CD14-positive monocyte (primary cell): ENCODE measurements around the gene CLDN22. TPM values are rescaled to one million over a fixed set of nuclear protein-coding genes. Genes with fewer than 3 reads are reported as not detected.

Source experiments
- DNase-seq, 3 donors: peaks; one replicate each; pipeline ENCODE4 v3.0.0-alpha.2; 2011 to 2022
- H2AFZ ChIP-seq: 2 replicates; pipeline ENCODE4 v1.6.0; 2012; ENCODE audit warnings: mild to moderate bottlenecking, low read depth, low read length, inconsistent platforms; ENCODE audit not compliant: insufficient read depth, poor library complexity, severe bottlenecking
- H3K27ac ChIP-seq, 2 donors: 1 replicate in 1 of 2; 2 replicates in 1 of 2; pipeline ENCODE4 v1.5.1; 2012 to 2013; ENCODE audit warnings: low read length in 2 of 2, control low read depth in 1 of 2, inconsistent platforms in 1 of 2, low read depth in 1 of 2, mild to moderate bottlenecking in 1 of 2
- H3K27me3 ChIP-seq, 2 donors: one replicate each; pipeline versions ENCODE4 v1.6.0 to v1.6.1; 2011 to 2013; ENCODE audit warnings: low read length in 2 of 2; ENCODE audit not compliant: control insufficient read depth in 2 of 2, insufficient read depth in 2 of 2
- H3K36me3 ChIP-seq, 2 donors: replicated peaks in 1 of 2; 1 replicate in 1 of 2; 2 replicates in 1 of 2; pipeline versions ENCODE4 v1.5.1 to v1.6.1; 2012 to 2013; ENCODE audit warnings: low read length in 2 of 2, control low read depth in 1 of 2, inconsistent platforms in 1 of 2, mild to moderate bottlenecking in 1 of 2; ENCODE audit not compliant: insufficient read depth in 2 of 2, control insufficient read depth in 1 of 2
- H3K4me1 ChIP-seq, 2 donors: 1 replicate in 1 of 2; 2 replicates in 1 of 2; pipeline versions ENCODE4 v1.5.1 to v1.6.1; 2012 to 2013; ENCODE audit warnings: low read length in 2 of 2, control low read depth in 1 of 2, inconsistent platforms in 1 of 2, mild to moderate bottlenecking in 1 of 2, moderate library complexity in 1 of 2; ENCODE audit not compliant: insufficient read depth in 2 of 2, control insufficient read depth in 1 of 2
- H3K4me2 ChIP-seq: replicated peaks from 2 replicates; pipeline ENCODE3; 2012; ENCODE audit warnings: low read length, moderate library complexity, mild to moderate bottlenecking; ENCODE audit not compliant: poor library complexity, severe bottlenecking; ENCODE audit errors: extremely low read depth
- H3K4me3 ChIP-seq, 3 experiments: fragments of 200-600 bp in 1 of 3; sonication (generic) in 1 of 3; replicated peaks in 1 of 3; 1 replicate in 2 of 3; 2 replicates in 1 of 3; pipeline ENCODE4 v1.5.1; 2011 to 2013; ENCODE audit warnings: low read length in 3 of 3, mild to moderate bottlenecking in 3 of 3, control low read depth in 2 of 3, low read depth in 2 of 3, inconsistent platforms in 1 of 3, moderate library complexity in 1 of 3
- H3K79me2 ChIP-seq: 2 replicates; pipeline ENCODE4 v1.6.0; 2012; ENCODE audit warnings: mild to moderate bottlenecking, control low read depth, inconsistent platforms, low read length, moderate library complexity; ENCODE audit not compliant: insufficient read depth
- H3K9ac ChIP-seq: 2 replicates; pipeline ENCODE4 v1.6.0; 2017; ENCODE audit warnings: low read length, mild to moderate bottlenecking; ENCODE audit not compliant: insufficient read depth, poor library complexity, severe bottlenecking
- H3K9me3 ChIP-seq, 2 donors: replicated peaks in 1 of 2; 1 replicate in 1 of 2; 2 replicates in 1 of 2; pipeline versions ENCODE4 v1.5.1 to v1.6.1; 2012 to 2013; ENCODE audit warnings: low read length in 2 of 2, control low read depth in 1 of 2; ENCODE audit not compliant: control insufficient read depth in 1 of 2, insufficient read depth in 1 of 2
- H4K20me1 ChIP-seq: 2 replicates; pipeline ENCODE4 v1.6.0; 2012; ENCODE audit warnings: mild to moderate bottlenecking, low read length, control low read depth, moderate library complexity; ENCODE audit not compliant: insufficient read depth
- H3K27ac Mint-ChIP-seq, 7 donors: one replicate each; pipeline ENCODE4 v1.8.0; 2020; ENCODE audit warnings: mild to moderate bottlenecking in 7 of 7, mixed read lengths in 7 of 7, moderate library complexity in 6 of 7, inconsistent platforms in 2 of 7
- H3K27me3 Mint-ChIP-seq, 3 donors: one replicate each; pipeline ENCODE4 v1.8.0; 2021 to 2022; ENCODE audit warnings: low read depth in 3 of 3, mild to moderate bottlenecking in 3 of 3, mixed read lengths in 3 of 3, moderate library complexity in 3 of 3, inconsistent platforms in 1 of 3
- H3K36me3 Mint-ChIP-seq, 2 donors: one replicate each; pipeline ENCODE4 v1.8.0; 2020; ENCODE audit warnings: mixed read lengths in 2 of 2, inconsistent platforms in 1 of 2, mild to moderate bottlenecking in 1 of 2
- H3K4me1 Mint-ChIP-seq: one replicate; pipeline ENCODE4 v1.8.0; 2020; ENCODE audit warnings: mild to moderate bottlenecking, mixed read lengths
- H3K4me3 Mint-ChIP-seq, 2 donors: one replicate each; pipeline ENCODE4 v1.8.0; 2020; ENCODE audit warnings: mild to moderate bottlenecking in 2 of 2, mixed read lengths in 2 of 2, moderate library complexity in 1 of 2
- H3K9me3 Mint-ChIP-seq, 7 donors: one replicate each; pipeline ENCODE4 v1.8.0; 2020 to 2022; ENCODE audit warnings: mixed read lengths in 7 of 7, mild to moderate bottlenecking in 6 of 7, moderate library complexity in 6 of 7, inconsistent platforms in 2 of 7
- CTCF ChIP-seq: fragments of 200-600 bp; IDR thresholded peaks from one replicate; pipeline ENCODE4 v1.8.0; 2022; ENCODE audit warnings: antibody characterized with exemption, mild to moderate bottlenecking
- WGBS: methylation state at CpG from one replicate; pipeline ENCODE4 v1.1.5; 2013; ENCODE audit warnings: missing lambda C conversion rate; ENCODE audit not compliant: insufficient coverage; 5-methylcytosine and 5-hydroxymethylcytosine counted together
- intact Hi-C, 2 donors: fragments of 100-400 bp; cut with micrococcal nuclease; formaldehyde crosslinking; loops; one replicate each; pipeline versions ENCODE4 v1.15.0 to v1.15.1; 2023
- polyA plus RNA-seq, 3 donors: library from polyadenylated mRNA; depleted of rRNA in 1 of 3; unstranded in 2 of 3; stranded (reverse) in 1 of 3; fragments of 300-500 nt in 2 of 3; fragments of >200 nt in 1 of 3; fragmentation: Illumina TruSeq in 2 of 3; gene quantifications; 1 replicate in 2 of 3; 2 replicates in 1 of 3; pipeline ENCODE4 v1.2.3, GENCODE V29; 2012 to 2021

CLDN22 gene
- polyA plus RNA-seq, 3 donors = not detected

- no peaks in the 10 kb centered on the region for H3K9me3 Mint-ChIP-seq
- no peak overlapping the region for H3K27ac Mint-ChIP-seq
- intact Hi-C loops = no loop called here
Observed at GRCh38 chr4:183306811-183307210, 13.3 kb downstream of the CLDN22 start.

GRCh38 chr4:183304538-183304937 lies 15.5 kb downstream of the CLDN22 start:
- Histone ChIP-seq H4K20me1 (no peaks in the 10 kb centered on the region), H3K9me3 (no peaks in the 10 kb centered on the region), H3K4me2 (no peak overlapping the region), H3K4me3 (no peak overlapping the region), H3K9ac (no peak overlapping the region), H3K79me2 (no peaks in the 10 kb centered on the region), H3K4me1 (no peaks in the 10 kb centered on the region), H2AFZ (no peak overlapping the region), H3K36me3 (no peaks in the 10 kb centered on the region), H3K27me3 (no peaks in the 10 kb centered on the region), H3K27ac (no peak overlapping the region)
- intact Hi-C loops = no loop called here
- no peak for DNase-seq
- Mint-ChIP-seq H3K27me3 (no peaks in the 10 kb centered on the region), H3K36me3 (peaks cover 0 to 2% of the 10 kb centered on the region in 2 donors), H3K4me3 (no peak overlapping the region), H3K9me3 (no peaks in the 10 kb centered on the region), H3K27ac (no peak overlapping the region), H3K4me1 (peaks cover 3% of the 10 kb centered on the region)
- no peak for TF ChIP-seq CTCF
- WGBS = no CpG with 5 or more reads among the region's 2 CpGs

More at GRCh38 chr4:183306811-183307210, 13.3 kb downstream of the CLDN22 start:
- Histone ChIP-seq H3K36me3 (no peaks in the 10 kb centered on the region), H3K9ac (no peak overlapping the region), H2AFZ (no peak overlapping the region), H4K20me1 (no peaks in the 10 kb centered on the region), H3K4me3 (no peak overlapping the region), H3K27ac (no peak overlapping the region), H3K79me2 (no peaks in the 10 kb centered on the region), H3K4me2 (no peak overlapping the region), H3K9me3 (no peaks in the 10 kb centered on the region), H3K4me1 (no peaks in the 10 kb centered on the region), H3K27me3 (no peaks in the 10 kb centered on the region)
- peaks cover 0 to 2% of the 10 kb centered on the region in 2 donors for H3K36me3 Mint-ChIP-seq
- no peak for TF ChIP-seq CTCF
- peaks cover 3% of the 10 kb centered on the region for H3K4me1 Mint-ChIP-seq
- no peak overlapping the region for H3K4me3 Mint-ChIP-seq
- 100% methylated on average over 1 of the region's 3 CpGs for WGBS
- DNase-seq = no peak
- H3K27me3 Mint-ChIP-seq = no peaks in the 10 kb centered on the region
